GM12891 (cell line): ENCODE measurements around the gene RPL26.

Experiments
- POLR2A ChIP-seq: IDR thresholded peaks from 2 replicates; pipeline ENCODE4 v1.6.1; 2011; ENCODE audit warnings: low read depth, low read length, control low read depth
- POLR2AphosphoS5 ChIP-seq: IDR thresholded peaks from 2 replicates; pipeline ENCODE4 v1.6.1; 2011; ENCODE audit warnings: low read depth, low read length, control low read depth

- TF ChIP-seq POLR2AphosphoS5 (no peak), POLR2A (no peak)
These were observed 16.8 kb downstream of the RPL26 start for GRCh38 chr17:8366231-8366630.
